D721Med (cell line): ENCODE data around the gene NRXN3.

Experiments
- DNase-seq: peaks from one replicate; pipeline ENCODE4 v3.0.0; 2011; ENCODE audit warnings: low spot score; ENCODE audit not compliant: insufficient read length
- FAIRE-seq: peaks from 2 replicates; lab custom pipeline; 2011; peaks lifted over from hg19 to GRCh38; lab: Jason Lieb, UNC
- TF ChIP-seq, protein P1 (sequence below): IDR thresholded peaks from 2 replicates; pipeline ENCODE4 v1.5.1; 2012; ENCODE audit warnings: mild to moderate bottlenecking, control low read depth; ENCODE audit not compliant: insufficient read depth; ENCODE audit errors: missing control alignments

The NRXN3 gene

DNA sequence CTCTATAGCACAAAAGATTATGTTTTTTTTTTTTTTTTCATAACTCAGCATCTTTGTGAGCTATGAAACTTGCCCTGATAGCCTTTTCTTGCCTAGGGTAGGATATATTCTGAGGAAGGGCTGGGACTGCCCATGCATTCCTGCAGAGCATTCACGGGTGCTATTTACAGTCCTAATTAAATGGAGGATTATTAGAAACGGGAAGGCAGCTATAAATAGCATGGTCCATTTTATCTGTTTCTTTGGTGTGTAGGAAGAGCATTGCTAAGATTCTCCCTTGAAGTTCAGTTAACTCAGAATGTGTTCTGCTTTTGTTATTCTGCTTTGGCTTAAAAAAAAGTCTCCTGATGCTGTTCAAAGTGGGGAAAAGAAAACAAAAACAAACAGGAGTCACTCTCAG is 1410.2 kb downstream of the NRXN3 start:
- TF ChIP-seq, protein P1, sequence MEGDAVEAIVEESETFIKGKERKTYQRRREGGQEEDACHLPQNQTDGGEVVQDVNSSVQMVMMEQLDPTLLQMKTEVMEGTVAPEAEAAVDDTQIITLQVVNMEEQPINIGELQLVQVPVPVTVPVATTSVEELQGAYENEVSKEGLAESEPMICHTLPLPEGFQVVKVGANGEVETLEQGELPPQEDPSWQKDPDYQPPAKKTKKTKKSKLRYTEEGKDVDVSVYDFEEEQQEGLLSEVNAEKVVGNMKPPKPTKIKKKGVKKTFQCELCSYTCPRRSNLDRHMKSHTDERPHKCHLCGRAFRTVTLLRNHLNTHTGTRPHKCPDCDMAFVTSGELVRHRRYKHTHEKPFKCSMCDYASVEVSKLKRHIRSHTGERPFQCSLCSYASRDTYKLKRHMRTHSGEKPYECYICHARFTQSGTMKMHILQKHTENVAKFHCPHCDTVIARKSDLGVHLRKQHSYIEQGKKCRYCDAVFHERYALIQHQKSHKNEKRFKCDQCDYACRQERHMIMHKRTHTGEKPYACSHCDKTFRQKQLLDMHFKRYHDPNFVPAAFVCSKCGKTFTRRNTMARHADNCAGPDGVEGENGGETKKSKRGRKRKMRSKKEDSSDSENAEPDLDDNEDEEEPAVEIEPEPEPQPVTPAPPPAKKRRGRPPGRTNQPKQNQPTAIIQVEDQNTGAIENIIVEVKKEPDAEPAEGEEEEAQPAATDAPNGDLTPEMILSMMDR = no peak
- DNase-seq = no peak
- FAIRE-seq = no peak

DNA sequence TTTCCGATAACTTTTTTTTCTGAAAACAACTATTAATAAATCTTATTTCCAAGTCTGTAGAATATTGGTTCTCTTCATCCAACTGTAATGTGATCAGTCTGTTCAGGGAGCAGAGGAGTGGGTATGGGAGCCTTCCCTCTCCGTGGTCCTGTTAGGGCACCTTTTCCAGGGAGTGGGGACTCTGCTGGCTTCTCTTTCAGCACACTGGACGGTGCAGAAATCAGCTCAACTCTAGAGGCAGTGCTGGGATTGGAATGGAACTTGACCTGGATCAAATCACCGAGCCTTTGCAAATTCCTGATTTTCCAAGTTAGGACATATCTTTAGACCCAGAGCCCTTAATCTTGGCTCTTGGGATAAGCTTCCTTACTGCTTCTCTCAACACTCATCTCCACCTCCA is 1410.7 kb downstream of the NRXN3 start:
- DNase-seq (no peak), FAIRE-seq (no peak)
- TF ChIP-seq, protein P1 = no peak

DNA sequence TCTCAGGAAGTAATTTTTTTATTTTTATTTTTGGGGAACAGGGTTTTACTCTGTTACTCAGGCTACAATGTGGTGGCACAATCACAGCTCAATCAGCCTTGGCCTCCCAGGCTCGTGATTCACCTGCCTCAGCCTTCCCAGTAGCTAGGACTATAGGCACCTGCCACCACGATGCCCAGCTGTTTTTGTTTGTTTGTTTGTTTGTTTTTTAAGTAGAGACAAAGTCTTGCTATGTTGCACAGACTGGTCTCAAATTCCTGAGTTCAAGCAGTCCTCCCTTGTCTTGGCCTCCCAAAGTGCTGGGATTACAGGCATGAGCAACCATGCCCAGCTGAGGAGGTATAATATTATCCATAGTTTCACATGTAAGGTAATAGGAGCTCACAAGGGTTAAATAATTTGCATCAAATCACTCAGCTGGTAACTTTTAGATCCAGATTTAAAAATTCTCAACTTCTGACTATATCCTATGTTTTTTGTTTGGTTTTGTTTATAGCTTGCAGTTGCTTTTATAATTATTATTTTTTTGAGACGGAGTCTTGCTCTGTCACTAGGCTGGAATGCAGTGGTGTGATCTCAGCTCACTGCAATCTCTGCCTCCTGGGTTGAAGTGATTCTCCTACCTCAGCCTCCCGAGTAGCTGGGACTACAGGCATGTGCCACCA is 1411.9 kb downstream of the NRXN3 start:
- DNase-seq = no peak
- TF ChIP-seq, protein P1 = no peak
- FAIRE-seq = no peak

DNA sequence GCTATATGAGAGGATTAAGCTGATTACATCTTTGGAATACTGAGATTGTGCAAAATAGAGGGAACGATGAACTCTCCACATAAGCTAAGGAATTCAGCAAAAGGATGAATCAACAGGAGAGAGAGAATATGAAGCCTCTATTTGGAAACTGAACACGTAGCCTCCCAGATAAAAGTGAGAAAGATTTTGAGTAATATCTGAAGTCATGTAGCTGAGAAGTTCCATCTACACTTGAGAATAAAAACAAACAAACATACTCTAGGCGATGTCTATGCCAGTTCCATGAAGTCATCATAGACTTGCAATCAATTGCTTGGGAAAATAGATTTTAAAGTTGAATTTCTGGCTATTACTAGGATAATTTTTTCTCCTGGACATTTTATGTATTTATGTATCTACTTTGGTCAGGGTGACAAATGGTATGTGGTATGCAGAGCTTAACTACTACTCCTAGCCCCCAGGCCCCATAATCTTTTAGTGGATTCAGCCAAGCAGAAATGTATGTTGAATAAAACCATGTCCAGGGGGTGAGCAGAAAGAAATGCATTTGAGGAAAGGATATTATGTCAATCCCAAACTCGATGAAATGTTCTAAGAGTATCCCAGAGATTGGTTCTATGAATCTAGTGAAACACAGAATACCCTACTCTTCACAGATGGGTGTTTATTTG is 1413.7 kb downstream of the NRXN3 start:
- FAIRE-seq = no peak
- no peak for DNase-seq
- TF ChIP-seq, protein P1 = no peak

DNA sequence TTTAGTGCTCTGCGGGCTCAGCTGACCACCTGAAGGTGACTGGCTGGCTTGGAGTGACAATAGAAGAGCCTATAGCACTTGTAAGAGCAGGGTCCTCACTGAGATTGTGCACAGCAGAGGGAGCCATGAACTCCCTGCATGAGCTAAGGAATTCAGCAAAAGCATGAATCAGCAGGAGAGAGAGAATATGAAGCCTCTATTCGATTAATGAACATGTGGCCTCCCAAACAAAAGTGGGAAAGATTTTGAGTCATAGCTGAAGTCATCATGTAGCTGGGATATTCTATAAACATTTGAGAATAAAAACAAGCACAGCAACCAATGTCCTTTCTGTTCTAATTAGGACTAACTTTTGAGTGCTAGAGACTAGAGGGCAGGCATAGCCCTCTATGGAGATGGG is 1414.5 kb downstream of the NRXN3 start:
- FAIRE-seq = no peak
- DNase-seq = no peak
- TF ChIP-seq, protein P1 = no peak

DNA sequence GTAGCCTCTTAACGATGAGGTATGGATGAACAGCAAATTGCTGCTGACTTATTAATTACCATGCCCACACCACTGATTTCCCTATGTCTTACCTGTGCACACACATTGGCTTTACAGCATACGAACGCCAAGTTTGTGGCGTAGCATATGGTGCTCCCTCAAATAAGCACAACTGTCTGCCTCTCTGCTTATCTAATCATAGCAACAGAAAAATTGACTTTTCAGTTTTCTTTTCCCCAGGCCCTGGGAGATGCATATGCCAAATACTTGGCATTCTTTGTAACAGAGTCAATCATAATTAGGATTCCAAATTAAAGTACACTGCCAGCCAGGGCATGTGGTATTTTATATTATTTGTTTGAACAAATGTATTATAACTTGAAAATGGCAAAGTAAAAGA is 1415.7 kb downstream of the NRXN3 start:
- DNase-seq (no peak), FAIRE-seq (no peak)
- TF ChIP-seq, protein P1 = no peak

DNA sequence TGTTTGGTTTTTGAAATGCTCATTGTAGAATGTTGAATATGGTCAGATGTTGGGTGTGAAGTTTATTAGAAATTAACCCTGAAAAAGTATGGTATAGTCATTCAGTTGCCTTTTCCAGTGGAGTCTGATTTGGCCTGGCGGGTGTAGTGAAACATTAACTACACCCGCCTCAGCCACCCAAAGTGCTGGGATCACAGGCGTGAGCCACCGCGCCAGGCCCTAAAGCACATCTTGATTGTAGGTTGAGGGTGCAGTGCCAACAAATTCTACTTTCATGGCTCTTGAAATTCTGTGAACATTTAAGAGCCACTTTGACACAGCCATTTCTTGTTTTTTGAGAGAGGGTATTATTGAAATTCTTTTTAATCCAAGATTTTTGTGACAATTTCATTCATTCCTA is 1416.2 kb downstream of the NRXN3 start:
- TF ChIP-seq, protein P1 = no peak
- DNase-seq (no peak), FAIRE-seq (no peak)
